ENCODE data around the gene DOCK6.

Gene DOCK6

DNA sequence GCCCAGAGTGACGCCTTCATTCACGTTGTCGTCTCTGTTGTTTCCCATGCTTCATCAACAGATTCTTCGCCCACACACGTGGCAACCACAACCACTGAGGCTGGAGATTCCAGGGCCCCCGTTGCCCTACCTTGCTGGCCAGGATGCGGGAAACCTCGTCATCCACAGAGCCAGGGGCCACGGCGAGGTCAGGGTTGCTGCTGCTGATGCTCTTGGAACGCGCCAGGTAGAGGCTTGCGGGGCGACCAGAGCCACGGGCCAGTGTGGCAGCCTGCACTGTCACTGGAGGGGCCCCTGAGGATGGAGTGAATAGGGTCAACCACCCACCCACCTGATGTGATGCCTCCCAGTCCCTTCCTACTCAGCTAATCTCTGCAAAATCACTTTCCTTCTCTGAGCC lies 29.3 kb downstream of the DOCK6 start:
- TF ChIP-seq GATA2 (IDR thresholded peaks at IDR 0.05; ENCODE audit: low read depth, low read length) = no peak
- TF ChIP-seq GATA3 (IDR thresholded peaks at IDR 0.05; ENCODE audit: low read depth, low read length) = no peak

DNA sequence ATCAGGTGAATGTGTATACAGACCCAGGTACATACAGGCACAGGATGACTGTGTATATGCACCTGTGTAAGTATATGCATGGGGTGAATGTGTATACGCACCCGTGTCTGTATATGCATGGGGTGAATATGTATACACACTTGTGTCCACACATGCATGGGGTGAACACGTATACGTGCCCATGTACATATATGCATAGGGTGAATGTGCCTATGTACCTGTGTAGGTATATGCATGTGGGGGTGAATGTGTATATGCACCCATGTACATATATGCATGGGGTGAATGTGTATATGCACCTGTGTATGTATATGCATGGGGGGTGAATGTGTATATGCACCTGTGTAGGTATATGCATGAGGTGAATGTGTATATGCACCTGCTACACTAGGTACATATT lies 29.8 kb downstream of the DOCK6 start:
- TF ChIP-seq GATA2 (IDR thresholded peaks at IDR 0.05; ENCODE audit: low read depth, low read length) (no peak), GATA3 (IDR thresholded peaks at IDR 0.05; ENCODE audit: low read depth, low read length) (no peak)

DNA sequence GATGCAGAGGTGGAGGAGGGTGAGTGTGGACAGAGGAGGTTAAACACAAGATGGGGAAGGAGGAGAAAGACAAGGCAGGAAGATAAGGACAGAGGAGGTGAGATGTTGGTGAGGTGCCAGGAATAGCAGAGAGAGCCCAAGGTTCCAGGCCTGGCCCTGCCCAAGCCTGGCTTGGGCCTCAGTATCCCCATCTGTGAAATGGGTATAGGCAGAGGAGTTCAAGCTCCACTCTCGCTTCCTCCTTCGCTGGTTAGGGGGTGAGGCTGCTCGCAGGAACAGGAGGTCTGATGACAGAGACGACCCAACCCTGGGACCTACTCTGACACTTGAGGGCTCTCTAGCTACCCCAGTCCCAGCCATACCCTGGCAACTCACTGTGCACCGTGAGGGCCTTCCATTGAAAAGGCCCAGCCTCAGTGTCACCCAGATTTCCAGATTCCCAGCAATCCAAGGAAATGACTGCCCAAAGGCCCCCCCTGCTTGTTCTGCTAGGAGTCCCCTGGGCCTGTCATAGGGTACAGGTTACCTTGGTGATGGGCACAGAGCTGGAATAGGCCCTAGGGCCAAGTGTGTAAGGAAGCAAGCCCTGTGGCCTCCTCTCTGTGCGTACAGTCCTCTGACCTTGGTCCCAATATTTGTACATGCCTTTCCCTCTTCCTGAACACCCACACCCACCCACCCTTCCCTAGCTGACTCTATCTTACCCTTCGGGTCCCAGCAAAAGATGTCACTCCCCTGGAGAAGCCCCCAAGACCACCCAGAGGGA lies 31.5 kb downstream of the DOCK6 start:
- TF ChIP-seq GATA3 (IDR thresholded peaks at IDR 0.05; ENCODE audit: low read depth, low read length) (no peak), GATA2 (IDR thresholded peaks at IDR 0.05; ENCODE audit: low read depth, low read length) (no peak)

DNA sequence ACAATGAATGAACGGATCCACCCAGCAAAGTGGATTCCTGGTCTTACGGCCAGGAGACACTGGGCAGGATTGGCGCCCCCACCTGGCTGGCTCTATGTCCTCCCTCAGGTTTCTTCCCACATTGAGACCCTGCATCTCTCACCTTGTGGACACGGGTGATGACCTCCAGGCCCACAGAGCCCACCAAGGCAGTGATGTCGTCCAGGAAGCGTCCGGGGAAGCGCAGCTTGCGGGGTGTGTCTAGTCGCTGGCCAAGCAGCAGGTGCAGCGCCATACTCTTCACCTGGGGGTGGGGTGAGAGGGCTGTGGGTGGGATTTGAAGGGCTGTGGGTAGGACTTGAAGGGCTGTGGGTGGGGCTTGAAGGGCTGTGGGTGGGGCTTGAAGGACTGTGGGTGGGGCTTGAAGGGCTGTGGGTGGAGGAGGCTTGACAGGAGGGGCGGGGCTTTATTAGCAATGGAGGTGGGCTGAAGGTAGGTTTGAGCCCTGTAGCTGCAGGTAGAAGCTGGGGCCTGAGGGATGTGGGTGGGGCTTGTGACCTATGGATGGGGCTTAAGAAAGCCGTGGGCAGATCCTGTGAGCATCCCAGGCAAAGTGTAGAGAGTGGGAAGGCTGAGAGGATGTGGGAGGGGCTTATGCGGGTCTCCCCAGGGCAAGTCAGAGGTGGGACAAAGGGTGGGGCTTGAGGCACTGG lies 35.0 kb downstream of the DOCK6 start:
- no peak for TF ChIP-seq GATA3 (IDR thresholded peaks at IDR 0.05; ENCODE audit: low read depth, low read length)

DNA sequence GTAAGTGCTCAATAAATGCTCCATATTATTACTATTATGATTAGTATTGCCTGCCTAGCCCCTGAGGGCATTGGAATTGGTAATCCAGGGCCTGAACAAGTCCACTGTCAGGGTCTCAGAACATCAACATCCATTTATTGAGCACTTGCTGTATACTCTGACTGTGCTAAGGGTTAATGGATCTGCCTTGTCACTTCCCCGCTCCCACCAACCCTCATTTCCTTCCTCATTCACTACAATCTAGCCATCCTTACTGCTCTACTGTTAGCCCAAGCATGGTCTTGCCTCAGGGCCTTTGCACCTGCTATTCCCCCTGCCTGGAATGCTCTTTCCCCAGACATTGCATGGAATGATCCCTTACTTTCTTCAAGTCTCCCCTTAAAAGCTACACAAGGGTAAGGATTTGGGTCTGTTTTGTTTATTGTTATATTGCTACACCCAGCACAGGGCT lies 35.6 kb downstream of the DOCK6 start:
- no peak for TF ChIP-seq GATA2 (IDR thresholded peaks at IDR 0.05; ENCODE audit: low read depth, low read length)

DNA sequence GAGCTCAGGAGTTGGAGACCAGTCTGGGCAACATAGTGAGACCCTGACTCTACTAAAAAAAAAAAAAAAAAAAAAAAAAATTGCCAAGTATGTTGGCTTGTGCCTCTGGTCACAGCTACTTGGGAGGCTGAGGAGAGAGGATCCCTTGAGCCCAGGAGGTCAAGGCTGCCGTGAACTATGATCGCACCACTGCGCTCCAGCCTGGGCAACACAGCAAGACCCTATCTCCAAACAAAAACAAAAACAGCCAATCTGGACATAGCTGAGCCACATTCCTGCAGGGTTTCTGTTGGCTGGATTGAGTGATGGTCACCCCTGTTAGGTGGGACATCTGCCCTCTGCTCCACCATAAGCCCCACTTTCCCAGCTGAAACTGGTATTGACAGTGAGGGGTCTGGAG lies 36.5 kb downstream of the DOCK6 start:
- TF ChIP-seq GATA2 (IDR thresholded peaks at IDR 0.05; ENCODE audit: low read depth, low read length) = no peak
- no peak for TF ChIP-seq GATA3 (IDR thresholded peaks at IDR 0.05; ENCODE audit: low read depth, low read length)

DNA sequence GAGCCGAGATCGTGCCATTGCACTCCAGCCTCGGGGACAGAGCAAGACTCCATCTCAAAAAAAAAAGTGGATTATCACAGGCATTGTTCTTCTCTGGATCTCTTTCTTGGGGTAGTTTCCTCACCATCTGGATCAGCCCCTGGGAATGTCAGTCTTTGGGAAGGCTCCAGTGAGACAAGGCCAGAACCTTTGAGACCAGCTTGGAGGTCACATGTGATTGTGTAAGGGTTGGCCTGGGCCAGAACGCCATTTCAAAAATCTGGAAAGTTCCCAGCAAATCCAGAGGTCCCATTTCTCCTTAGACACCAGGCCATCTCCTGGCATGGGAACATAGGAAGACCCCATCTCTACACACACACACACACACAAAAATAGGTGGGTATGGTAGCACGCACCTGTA lies 37.2 kb downstream of the DOCK6 start:
- TF ChIP-seq GATA3 (IDR thresholded peaks at IDR 0.05; ENCODE audit: low read depth, low read length) = no peak
- TF ChIP-seq GATA2 (IDR thresholded peaks at IDR 0.05; ENCODE audit: low read depth, low read length) = no peak

DNA sequence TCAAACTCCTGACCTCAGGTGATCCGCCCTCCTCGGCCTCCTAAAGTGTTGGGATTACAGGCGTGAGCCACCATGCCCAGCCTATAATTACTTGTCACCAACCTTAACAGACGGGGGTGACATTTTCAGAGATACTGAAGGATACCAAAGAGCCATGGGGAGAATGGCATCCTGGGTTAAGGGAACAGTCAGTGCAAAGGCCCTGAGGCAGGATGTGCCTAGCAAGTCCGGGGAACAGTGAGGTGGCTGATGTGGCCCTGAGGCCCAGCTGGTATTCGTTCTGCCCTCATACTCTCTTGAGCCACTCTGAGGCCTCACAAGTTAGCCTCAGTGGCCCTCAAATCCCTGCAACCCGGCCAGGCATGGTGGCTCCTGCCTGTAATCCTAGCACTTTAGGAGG lies 37.9 kb downstream of the DOCK6 start:
- TF ChIP-seq GATA2 (IDR thresholded peaks at IDR 0.05; ENCODE audit: low read depth, low read length) (no peak), GATA3 (IDR thresholded peaks at IDR 0.05; ENCODE audit: low read depth, low read length) (no peak)

DNA sequence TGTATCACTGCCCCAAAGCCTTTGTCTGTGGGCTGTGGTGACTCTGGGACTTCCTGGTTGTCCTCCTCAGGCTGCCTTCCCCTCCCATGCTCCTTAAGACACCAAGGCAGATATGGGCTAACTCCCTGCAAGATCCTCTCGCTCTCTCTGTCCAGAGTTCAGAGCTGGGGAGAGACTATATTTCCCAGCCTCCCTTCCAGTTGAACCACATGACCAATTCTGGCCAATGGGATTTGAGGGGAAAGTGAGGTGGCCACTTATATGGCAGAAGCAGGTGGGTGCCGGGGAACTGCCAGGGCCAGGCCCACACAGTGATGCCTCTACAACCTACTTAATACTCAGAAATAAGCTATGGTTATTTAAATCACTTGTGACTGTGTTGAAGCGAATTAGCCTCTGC lies 39.1 kb downstream of the DOCK6 start:
- TF ChIP-seq GATA3 (IDR thresholded peaks at IDR 0.05; ENCODE audit: low read depth, low read length) = no peak

DNA sequence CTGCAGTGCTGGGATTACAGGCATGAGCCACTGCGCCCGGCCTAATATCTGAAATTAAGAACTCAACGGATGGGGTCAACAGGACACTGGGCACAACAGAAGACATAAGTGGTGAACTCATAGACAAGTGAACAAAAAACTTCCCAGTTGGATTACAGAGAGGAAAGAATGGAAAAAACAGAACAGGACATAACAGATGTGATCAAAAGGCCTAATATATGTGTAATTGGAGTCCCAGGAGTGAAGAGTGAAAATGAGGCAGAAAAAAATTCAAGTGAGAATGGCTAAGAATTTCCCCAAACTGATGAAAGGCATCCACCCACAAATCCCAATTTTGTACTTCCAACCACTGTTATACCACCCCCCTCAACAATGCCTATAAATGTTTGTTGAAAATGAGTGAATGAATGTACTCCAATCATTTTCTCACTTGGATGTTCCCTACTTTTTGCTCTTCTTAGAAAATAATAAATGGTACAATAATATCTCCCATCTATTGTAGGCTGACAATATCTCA lies 41.2 kb downstream of the DOCK6 start:
- TF ChIP-seq GATA3 (IDR thresholded peaks at IDR 0.05; ENCODE audit: low read depth, low read length) = no peak
- TF ChIP-seq GATA2 (IDR thresholded peaks at IDR 0.05; ENCODE audit: low read depth, low read length) = no peak

DNA sequence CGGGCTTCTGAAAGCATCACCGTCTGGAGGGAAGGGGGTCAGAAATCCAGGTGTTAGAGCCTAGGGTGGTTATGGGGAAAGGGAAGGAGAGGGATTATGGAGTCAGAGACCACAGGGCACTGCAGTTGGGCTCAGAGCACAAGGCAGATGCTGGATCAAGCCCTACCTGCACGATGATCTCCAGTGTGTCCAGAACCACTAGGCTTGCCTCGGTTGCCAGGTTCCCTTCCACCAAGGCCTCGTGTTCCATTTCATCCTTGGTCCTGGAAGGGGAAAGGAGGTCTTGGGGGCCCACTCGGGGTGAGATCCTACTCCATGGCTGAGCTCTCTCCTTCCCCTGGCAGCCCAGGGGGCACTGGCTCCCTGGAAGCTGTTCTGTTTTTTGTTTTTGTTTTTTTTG lies 47.9 kb downstream of the DOCK6 start:
- TF ChIP-seq GATA3 (IDR thresholded peaks at IDR 0.05; ENCODE audit: low read depth, low read length) (no peak), GATA2 (IDR thresholded peaks at IDR 0.05; ENCODE audit: low read depth, low read length) (no peak)

DNA sequence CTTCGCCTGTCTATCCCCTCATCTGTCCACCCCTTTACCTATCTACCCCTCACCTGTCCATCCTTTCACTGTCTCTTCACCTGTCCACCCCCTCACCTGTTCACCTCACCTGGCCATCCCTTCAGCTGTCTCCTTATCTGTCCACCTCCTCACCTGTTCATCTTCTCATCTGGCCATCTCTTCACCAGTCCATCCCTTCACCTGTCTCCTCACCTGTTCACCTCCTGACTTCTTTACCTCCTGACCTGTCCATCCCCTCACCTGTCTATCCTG lies 51.7 kb downstream of the DOCK6 start:
- TF ChIP-seq GATA3 (IDR thresholded peaks at IDR 0.05; ENCODE audit: low read depth, low read length) (no peak), GATA2 (IDR thresholded peaks at IDR 0.05; ENCODE audit: low read depth, low read length) (no peak)

DNA sequence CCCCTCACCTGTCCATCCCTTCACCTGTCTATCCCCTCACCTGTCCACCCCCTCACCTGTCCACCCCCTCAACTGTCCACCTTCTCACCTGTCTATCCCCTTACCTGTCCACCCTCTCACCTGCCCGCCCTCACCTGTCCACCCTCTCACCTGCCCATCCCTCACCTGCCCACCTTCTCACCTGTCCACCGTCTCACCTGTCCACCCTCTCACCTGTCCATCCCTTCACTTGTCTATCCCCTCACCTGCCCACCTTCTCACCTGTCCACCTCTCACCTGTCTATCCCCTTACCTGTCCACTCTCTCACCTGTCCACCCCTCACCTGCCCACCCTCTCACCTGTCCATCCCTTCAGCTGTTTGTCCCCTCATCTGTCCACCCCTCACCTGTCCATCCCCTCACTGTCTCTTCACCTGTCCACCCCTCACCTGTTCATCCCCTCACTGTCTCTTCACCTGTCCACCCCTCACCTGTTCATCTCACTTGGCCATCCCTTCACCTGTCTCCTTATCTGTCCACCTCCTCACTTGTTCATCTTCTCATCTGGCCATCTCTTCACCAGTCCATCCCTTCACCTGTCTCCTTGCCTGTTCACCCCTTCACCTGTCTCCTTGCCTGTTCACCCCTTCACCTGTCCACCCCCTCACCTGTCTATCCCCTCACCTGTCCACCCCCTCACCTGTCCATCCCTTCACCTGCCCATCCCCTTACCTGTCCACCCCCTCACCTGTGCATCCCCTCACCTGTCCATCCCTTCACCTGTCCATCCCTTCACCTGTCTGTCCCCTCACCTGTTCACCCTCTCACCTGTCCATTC lies 52.3 kb downstream of the DOCK6 start:
- TF ChIP-seq GATA3 (IDR thresholded peaks at IDR 0.05; ENCODE audit: low read depth, low read length) (no peak), GATA2 (IDR thresholded peaks at IDR 0.05; ENCODE audit: low read depth, low read length) (no peak)

DNA sequence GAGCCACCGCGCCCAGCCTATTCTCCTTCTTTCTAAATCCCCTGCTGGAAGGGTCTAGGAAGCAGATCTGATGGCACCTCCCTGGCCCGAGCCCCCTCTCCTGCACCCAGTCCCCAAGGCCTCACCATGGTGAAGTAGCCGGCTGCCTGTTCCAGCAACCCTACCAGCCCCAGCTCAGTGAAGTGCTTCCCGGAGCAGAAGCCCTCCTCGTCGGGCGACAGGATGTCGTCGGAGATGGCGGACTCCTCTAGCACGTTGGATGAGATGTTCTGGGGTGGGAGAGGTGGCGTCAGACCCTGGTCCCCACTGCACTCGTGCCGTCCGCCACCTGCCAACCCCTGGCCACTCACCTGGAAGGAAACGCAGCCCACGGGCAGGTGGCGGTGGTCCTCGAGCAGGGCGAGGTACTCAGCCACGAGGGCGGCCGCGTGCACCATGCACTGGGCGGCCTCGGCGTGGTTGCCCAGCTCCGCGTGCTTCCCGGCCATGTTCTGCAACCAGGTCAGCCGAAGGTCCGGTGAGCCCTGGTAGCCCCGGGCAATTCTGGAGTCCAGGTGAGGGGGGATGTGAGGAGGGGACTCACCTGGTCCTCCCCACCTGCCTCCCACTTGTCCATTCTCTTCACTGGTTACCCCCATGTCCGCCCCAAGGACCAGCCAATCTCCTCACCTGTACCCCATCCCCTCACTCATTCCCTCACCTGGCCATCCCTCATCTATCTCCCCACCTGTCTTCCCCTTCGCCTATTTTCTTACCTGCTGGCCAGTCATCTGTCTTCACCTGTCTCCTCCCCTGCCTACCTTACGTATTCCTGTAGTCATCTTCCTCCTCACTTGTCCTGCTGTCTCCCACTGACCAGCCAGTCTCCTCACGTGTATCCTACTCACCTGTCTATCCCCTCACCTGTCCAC lies 53.5 kb downstream of the DOCK6 start:
- TF ChIP-seq GATA3 (IDR thresholded peaks at IDR 0.05; ENCODE audit: low read depth, low read length) = no peak
- no peak for TF ChIP-seq GATA2 (IDR thresholded peaks at IDR 0.05; ENCODE audit: low read depth, low read length)
